ENCODE measurements around the gene EYA2. TPM values are rescaled to one million over a fixed set of nuclear protein-coding genes. Genes with fewer than 3 reads are reported as not detected.

Gene EYA2
- total and polyA plus RNA-seq, 2 donors (not counting 1 experiment from before 2014, with no cell fraction given), result 1.1 to 2.8 TPM

- DNase-seq (no peak), ATAC-seq (ENCODE audit: low read depth) (no peak)
- WGBS (ENCODE audit: insufficient coverage), result 62% methylated on average over 3 of the region's 6 CpGs
- ChIA-PET CTCF (no interaction called here), POLR2A (no interaction called here)
- Histone ChIP-seq H3K9me3 (ENCODE audit: control extremely low read depth in 1 of 3, control insufficient read depth in 2 of 3, insufficient read depth in 1 of 3, low read length in 2 of 3) (no peaks in the 10 kb centered on the region), H4K20me1 (ENCODE audit: control insufficient read depth, insufficient read depth, low read length, poor library complexity, severe bottlenecking) (no peaks in the 10 kb centered on the region), H3K4me3 (ENCODE audit: control extremely low read depth in 1 of 5, extremely low read depth in 1 of 5, insufficient read depth in 1 of 5, low read depth in 2 of 5, low read length in 4 of 5) (no peak overlapping the region), H3K4me1 (ENCODE audit: control insufficient read depth in 2 of 2, insufficient read depth in 2 of 2, low read length in 2 of 2) (no peaks in the 10 kb centered on the region), H3K79me2 (ENCODE audit: control insufficient read depth, insufficient read depth, low read length) (no peaks in the 10 kb centered on the region), H3K27me3 (replicated peaks in 1 of 4; ENCODE audit: control extremely low read depth in 1 of 4, control insufficient read depth in 3 of 4, insufficient read depth in 4 of 4, low read length in 3 of 4) (no peaks in the 10 kb centered on the region), H2AFZ (ENCODE audit: insufficient read depth, low read depth, low read length, poor library complexity, severe bottlenecking) (no peak overlapping the region), H3K36me3 (replicated peaks in 1 of 2; ENCODE audit: control extremely low read depth in 1 of 2, control insufficient read depth in 1 of 2, extremely low read depth in 1 of 2, insufficient read depth in 2 of 2, low read length in 1 of 2) (no peaks in the 10 kb centered on the region), H3K27ac (ENCODE audit: low read length in 2 of 2) (no peak overlapping the region), H3K4me2 (replicated peaks; ENCODE audit: low read depth, low read length, poor library complexity, severe bottlenecking) (no peak overlapping the region), H3K9ac (ENCODE audit: low read length) (no peak overlapping the region)
- intact Hi-C loops (cut with micrococcal nuclease), result no loop called here
- Mint-ChIP-seq H3K27me3 (peaks cover 17% of the 10 kb centered on the region), H3K9me3 (ENCODE audit: insufficient read depth) (no peaks in the 10 kb centered on the region), H3K4me1 (no peaks in the 10 kb centered on the region), H3K4me3 (no peak overlapping the region), H3K27ac (no peak overlapping the region)
- no peak for TF ChIP-seq EZH2 (IDR thresholded peaks at IDR 0.05; ENCODE audit: borderline replicate concordance, insufficient read depth, low read depth, low read length, poor library complexity, severe bottlenecking)
These were observed 191.7 kb downstream of the EYA2 start for GRCh38 chr20:47086316-47086715.

GRCh38 chr20:47088335-47088734, 193.7 kb downstream of the EYA2 start:
- Mint-ChIP-seq H3K27ac (no peak overlapping the region), H3K9me3 (ENCODE audit: insufficient read depth) (no peaks in the 10 kb centered on the region), H3K4me3 (no peak overlapping the region), H3K4me1 (no peaks in the 10 kb centered on the region), H3K27me3 (peaks cover 23% of the 10 kb centered on the region)
- no peaks in the 10 kb centered on the region for H4K20me1 ChIP-seq (ENCODE audit: control insufficient read depth, insufficient read depth, low read length, poor library complexity, severe bottlenecking)
- no peaks in the 10 kb centered on the region for H3K27me3 ChIP-seq (replicated peaks in 1 of 4; ENCODE audit: control extremely low read depth in 1 of 4, control insufficient read depth in 3 of 4, insufficient read depth in 4 of 4, low read length in 3 of 4)
- 97% methylated on average over 4 of the region's 7 CpGs for WGBS (ENCODE audit: insufficient coverage)
- TF ChIP-seq CTCF (IDR thresholded peaks at IDR 0.05) (no peak), EZH2 (IDR thresholded peaks at IDR 0.05; ENCODE audit: borderline replicate concordance, insufficient read depth, low read depth, low read length, poor library complexity, severe bottlenecking) (no peak)
- ATAC-seq (ENCODE audit: low read depth) (no peak), DNase-seq (no peak)
- H3K36me3 ChIP-seq (replicated peaks in 1 of 2; ENCODE audit: control extremely low read depth in 1 of 2, control insufficient read depth in 1 of 2, extremely low read depth in 1 of 2, insufficient read depth in 2 of 2, low read length in 1 of 2), result no peaks in the 10 kb centered on the region
- no peaks in the 10 kb centered on the region for H3K4me1 ChIP-seq (ENCODE audit: control insufficient read depth in 2 of 2, insufficient read depth in 2 of 2, low read length in 2 of 2)
- H3K4me3 ChIP-seq (ENCODE audit: control extremely low read depth in 1 of 5, extremely low read depth in 1 of 5, insufficient read depth in 1 of 5, low read depth in 2 of 5, low read length in 4 of 5), result no peak overlapping the region
- no peak overlapping the region for H3K9ac ChIP-seq (ENCODE audit: low read length)
- ChIA-PET POLR2A (no interaction called here), CTCF (no interaction called here)
- no peaks in the 10 kb centered on the region for H3K79me2 ChIP-seq (ENCODE audit: control insufficient read depth, insufficient read depth, low read length)
- no peak overlapping the region for H2AFZ ChIP-seq (ENCODE audit: insufficient read depth, low read depth, low read length, poor library complexity, severe bottlenecking)
- H3K9me3 ChIP-seq (ENCODE audit: control extremely low read depth in 1 of 3, control insufficient read depth in 2 of 3, insufficient read depth in 1 of 3, low read length in 2 of 3), result no peaks in the 10 kb centered on the region
- intact Hi-C loops (cut with micrococcal nuclease), result no loop called here
- H3K4me2 ChIP-seq (replicated peaks; ENCODE audit: low read depth, low read length, poor library complexity, severe bottlenecking), result no peak overlapping the region
- no peak overlapping the region for H3K27ac ChIP-seq (ENCODE audit: low read length in 2 of 2)

Measured in B cell (primary cell).